Coronary artery (tissue), 2 donors: Measurements from ENCODE around the gene CEMIP.

ENCODE experiments used
- DNase-seq: peaks from one replicate; pipeline ENCODE4 v3.0.0-alpha.2; 2017; ENCODE audit warnings: low spot score
- H3K27ac ChIP-seq, 2 donors: fragments of 200-600 bp; sonication (generic); one replicate each; pipeline ENCODE4 v1.5.1; 2016 to 2019
- H3K4me3 ChIP-seq: fragments of 200-600 bp; sonication (generic); 2 replicates; pipeline ENCODE4 v1.5.1; 2016; ENCODE audit warnings: mild to moderate bottlenecking, moderate library complexity
- TF ChIP-seq, protein P1 (sequence below): fragments of 200-600 bp; sonication (generic); IDR thresholded peaks from one replicate; pipeline ENCODE4 v1.5.1; 2019; ENCODE audit warnings: antibody characterized with exemption

Gene CEMIP

DNA sequence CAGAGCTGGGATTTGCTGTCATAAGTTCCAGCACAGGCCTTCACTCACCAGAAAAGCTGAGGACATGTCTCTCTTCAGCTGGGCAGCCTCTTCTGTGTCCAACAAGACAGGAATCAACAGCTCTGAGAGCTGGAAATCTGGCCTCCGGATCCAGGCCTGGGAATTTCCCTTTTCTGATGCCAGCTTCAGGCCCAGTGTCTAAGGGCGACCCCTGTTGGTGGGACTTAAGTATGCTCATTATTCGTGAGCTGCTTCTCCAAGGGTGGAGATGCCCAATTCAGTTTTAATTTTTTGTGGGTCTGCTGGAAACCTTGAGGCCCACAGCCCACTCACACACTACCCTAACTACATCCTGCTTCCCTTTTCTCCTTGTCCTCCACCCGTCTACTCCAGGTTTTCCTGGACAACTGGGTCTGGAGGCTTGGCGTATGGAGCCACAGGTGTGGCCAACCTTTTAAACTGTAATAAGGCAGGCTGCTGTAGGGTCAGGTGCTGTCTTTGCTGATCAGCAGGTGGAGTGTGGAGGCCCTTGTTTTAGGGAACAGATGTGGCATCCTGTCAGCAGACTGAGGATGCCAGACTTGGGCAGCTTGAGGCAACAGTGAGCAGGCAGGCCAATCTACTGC is 2.6 kb upstream of the CEMIP start:
- TF ChIP-seq, protein P1, sequence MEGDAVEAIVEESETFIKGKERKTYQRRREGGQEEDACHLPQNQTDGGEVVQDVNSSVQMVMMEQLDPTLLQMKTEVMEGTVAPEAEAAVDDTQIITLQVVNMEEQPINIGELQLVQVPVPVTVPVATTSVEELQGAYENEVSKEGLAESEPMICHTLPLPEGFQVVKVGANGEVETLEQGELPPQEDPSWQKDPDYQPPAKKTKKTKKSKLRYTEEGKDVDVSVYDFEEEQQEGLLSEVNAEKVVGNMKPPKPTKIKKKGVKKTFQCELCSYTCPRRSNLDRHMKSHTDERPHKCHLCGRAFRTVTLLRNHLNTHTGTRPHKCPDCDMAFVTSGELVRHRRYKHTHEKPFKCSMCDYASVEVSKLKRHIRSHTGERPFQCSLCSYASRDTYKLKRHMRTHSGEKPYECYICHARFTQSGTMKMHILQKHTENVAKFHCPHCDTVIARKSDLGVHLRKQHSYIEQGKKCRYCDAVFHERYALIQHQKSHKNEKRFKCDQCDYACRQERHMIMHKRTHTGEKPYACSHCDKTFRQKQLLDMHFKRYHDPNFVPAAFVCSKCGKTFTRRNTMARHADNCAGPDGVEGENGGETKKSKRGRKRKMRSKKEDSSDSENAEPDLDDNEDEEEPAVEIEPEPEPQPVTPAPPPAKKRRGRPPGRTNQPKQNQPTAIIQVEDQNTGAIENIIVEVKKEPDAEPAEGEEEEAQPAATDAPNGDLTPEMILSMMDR, result peak; percentile 58
- Histone ChIP-seq H3K4me3 (no peak overlapping the region), H3K27ac (no peak overlapping the region)
- DNase-seq, result no peak

GRCh38 chr15:80777137-80777536 is 2.0 kb upstream of the CEMIP start:
- H3K4me3 ChIP-seq, result no peak overlapping the region
- H3K27ac ChIP-seq, result no peak overlapping the region
- no peak for DNase-seq
- TF ChIP-seq, protein P1, result no peak

DNA sequence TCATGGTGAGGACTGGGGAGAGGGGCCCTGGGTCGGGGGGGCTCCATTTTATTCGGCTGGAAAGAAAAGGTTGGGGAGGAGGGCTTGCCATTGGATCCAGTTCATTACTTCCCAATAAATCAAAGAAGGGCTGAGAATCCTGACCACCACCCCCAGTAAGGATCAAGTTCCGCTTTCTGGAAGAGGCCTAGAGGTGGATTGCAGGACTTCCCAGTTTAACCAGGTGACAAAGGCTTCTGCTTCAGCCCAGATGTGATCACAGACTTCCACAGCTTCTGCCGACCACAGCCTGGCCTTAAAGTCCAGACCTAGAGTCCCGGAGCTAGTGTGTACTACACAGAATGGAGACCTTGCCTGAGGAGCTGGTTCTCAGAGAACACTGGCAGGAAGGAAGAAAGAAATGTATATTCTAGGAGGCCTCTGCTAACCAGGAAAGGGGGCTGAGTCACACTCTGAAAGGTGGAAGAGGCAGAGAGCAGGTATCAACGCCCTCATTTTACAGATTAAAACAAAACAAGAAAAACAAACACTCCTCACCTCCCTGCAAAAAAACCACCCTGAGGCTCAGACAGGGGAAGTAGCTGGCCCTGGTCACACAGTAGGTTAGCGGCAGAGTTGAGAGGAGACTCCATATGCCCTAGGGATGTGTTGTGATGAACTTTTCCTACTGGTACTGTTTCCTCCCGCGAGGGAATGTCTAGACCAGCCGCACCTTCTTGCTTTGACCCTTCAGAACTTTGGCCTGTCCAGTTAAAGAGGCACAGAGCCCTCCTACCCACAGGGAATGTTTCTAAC is 1.1 kb upstream of the CEMIP start:
- no peak for DNase-seq
- TF ChIP-seq, protein P1, result no peak
- Histone ChIP-seq H3K27ac (no peak overlapping the region), H3K4me3 (no peak overlapping the region)

- TF ChIP-seq, protein P1, result no peak
Observed at GRCh38 chr15:80778621-80778963, 578 bp upstream of the CEMIP start.

DNA sequence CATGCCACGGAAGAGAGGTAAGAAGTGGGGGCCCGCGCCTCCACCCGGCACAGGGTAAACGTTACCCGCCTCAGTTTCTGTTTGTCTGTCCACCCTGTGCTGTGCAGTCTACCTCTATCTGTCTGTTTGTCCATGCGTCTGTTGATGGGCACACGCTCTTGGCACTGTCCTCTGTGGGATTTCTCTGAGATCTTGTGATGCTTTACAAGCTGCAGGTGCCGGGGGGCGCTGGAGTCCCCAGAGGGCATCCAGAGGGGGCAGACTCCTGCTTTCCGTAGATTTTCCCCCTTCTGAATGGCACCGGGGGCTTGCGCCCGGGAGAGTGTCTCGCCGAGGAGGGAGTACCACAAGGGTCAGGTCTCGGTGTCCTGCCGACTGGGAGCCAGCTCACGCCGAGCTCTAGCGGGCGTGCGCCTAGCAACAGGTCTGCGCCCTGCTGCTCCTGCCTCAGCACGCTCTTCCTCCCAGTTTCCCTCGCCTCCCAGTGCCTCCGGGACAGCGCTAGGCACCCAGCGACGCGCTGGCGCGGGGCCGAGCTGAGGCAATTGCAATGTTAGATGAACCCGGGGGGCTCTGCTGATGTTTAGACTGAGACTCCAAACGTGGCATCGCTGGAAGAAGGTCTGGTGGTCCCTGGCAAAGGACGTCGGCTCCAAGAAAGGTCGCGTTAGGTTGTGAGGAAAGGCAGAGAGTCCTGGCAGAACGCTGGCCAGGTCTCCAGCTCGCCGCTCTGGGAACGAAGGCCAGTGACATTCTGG is 667 bp downstream of the CEMIP start:
- no peak for DNase-seq
- Histone ChIP-seq H3K27ac (no peak overlapping the region), H3K4me3 (peak overlapping the region; percentile 77)
- TF ChIP-seq, protein P1, result no peak

More at GRCh38 chr15:80778621-80778963, 578 bp upstream of the CEMIP start:
- no peak for DNase-seq
- Histone ChIP-seq H3K4me3 (peak overlapping the region; percentile 77), H3K27ac (no peak overlapping the region)

GRCh38 chr15:80780416-80781221 is 1.4 kb downstream of the CEMIP start:
- no peak overlapping the region for H3K27ac ChIP-seq
- TF ChIP-seq, protein P1, result no peak
- no peak for DNase-seq
- peak overlapping the region; percentile 77 for H3K4me3 ChIP-seq
